GM18868 (cell line): Measurements from ENCODE around the gene AMIGO2.
"Not testable (repeated sequence)": the region's sequence is repeated elsewhere in the genome, so short reads cannot be mapped to it uniquely, and the experiment has no call there.

Experiments used
- ATAC-seq: cut with Tn5 transposase; IDR thresholded peaks from one replicate; pipeline ENCODE4 v1.9.1; 2021; ENCODE audit warnings: mild to moderate bottlenecking, moderate library complexity; ENCODE audit not compliant: unreplicated experiment

The AMIGO2 gene

DNA sequence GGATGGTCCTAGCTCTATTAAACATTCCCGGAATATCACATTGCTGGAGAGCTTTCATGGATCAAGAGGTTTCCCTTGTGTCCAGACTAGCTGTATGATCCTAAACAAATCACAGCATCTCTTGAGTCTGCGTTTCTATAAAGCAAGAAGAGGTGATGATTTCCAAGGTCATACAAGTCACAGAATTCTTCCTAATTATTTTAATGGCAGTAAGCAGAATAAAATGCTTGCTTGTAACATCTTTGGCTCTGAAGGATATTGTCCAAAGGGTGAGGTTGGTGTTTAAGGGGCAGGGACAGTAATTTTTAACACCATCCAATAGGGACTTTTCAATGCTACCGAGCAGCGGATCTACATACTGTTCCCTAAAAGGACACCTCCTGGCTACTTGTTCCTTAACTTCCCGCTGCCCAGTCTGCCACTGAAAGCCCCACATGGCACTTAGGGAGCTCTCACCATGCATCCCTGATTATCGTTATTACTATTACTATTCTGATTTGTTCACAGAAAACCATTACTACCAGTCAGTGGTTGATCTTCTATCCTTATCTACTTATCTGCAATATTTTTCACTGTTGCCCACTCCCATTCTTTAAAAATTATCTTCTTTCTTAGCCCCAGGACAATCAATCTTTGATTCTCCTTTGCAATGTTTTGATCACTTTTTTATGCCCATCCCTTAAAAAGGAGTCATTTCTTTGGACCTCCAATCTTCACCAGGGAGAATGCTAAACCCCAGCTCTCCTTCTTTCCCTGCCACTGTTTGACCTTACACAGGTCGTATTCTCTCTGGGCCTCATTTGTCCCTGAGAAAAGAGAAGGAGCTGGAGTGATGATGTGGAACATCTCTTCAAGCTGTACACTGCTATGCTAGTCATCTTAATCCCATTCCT is 4.3 kb downstream of the AMIGO2 start:
- ATAC-seq: no peak

DNA sequence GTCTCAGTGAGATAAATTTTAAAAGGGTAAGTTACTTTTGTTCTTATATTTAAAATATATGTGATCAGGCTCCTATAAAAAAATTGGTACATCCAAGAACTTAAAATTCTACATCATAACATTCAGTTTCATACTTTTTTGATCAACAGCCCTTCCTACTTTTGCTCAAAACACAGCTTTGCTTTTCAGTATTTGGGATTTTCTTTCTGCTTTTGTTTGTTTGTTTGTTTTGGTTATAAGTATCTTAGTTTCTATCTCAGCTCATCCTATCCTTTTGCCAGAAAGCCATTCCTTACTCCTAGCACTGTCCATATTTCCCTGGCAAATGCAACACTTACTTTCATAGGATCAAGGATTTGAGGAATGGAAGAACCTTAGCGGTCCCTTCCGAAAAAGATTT is 5.0 kb downstream of the AMIGO2 start:
- ATAC-seq: no peak

DNA sequence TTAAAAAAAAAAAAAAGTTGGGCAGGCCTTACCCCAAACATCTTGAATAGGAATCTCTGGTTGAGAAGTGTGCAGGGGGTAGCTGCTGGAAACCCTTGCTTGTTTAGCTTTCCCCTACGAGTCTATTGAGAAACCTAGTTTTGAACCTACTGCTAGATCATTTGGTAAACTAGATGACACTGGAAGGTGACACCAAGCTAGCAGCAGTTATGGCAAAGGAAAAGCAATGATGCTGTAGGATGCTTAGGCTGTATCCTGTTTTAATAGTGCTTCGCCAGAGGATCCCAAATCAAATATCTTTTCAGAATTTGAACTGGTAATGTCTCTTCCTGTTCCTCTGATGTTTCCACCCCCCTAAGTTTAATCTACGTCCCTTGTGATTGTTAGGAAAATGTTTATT is 5.8 kb downstream of the AMIGO2 start:
- no peak for ATAC-seq

DNA sequence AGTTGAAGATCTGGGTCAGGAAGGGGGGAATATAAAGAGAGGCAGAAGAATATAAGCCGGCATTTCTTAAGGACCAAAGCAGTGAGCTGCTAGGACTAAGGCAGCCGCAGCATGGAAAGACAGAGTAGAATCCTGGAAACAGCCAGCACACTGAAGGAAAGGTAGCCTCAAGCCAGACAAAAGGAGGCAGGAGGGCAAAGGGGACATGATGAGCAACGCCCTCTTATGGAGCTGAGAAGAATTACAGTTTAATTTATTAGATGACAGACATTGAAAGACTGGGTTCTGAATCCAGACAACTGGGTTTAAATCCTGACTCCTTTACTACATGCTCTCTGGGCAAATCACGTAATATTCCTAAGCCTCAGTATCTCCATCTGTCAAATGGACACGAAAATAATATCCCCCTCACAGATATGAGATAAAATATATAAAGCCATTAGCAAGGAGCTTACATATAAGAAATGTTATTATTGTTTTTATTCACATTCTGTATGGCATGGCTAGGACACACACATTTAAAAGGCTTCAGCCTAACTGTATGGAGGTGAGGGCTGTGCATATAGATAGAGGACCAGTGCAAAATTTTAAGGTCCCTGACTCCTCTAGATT is 8.4 kb downstream of the AMIGO2 start:
- ATAC-seq: no peak

DNA sequence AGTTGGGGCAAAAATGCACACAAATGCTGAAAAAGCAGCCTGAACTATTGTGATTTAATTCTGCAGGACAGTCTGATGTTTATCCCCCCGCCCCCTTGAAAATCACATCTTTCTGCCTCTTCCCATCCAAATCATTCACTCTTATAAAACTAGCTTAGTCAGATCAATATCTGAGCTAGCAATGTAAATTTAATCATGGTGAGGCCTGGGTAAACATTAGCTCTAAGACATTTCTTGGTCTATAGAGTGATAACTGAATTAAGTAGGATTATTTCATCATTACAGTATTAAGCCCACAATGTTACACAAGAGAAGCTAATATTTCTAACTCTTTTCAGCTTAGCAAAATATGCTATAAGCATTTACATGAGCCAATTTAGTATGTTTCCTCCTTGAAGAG is 9.4 kb downstream of the AMIGO2 start:
- ATAC-seq: no peak

DNA sequence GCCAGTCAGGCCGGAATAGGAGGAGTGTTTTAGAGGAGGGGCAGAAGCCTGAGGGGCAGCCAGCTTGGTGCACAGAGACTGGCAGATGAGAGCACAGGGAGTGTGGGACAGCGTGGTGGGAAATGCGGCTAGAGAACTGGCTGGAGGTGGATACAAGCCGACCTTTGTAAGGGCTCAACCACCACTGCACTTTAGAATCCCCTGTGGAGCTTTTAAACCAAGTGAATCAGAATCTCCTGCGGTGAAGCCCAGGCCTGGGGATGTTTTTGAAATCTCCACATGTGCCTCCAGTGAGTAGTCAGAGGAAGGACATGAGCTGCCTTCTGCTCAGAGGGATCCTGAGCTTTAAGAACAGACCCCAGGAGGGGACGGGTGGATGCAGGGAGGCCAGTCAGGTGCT is 11.2 kb downstream of the AMIGO2 start:
- no peak for ATAC-seq

DNA sequence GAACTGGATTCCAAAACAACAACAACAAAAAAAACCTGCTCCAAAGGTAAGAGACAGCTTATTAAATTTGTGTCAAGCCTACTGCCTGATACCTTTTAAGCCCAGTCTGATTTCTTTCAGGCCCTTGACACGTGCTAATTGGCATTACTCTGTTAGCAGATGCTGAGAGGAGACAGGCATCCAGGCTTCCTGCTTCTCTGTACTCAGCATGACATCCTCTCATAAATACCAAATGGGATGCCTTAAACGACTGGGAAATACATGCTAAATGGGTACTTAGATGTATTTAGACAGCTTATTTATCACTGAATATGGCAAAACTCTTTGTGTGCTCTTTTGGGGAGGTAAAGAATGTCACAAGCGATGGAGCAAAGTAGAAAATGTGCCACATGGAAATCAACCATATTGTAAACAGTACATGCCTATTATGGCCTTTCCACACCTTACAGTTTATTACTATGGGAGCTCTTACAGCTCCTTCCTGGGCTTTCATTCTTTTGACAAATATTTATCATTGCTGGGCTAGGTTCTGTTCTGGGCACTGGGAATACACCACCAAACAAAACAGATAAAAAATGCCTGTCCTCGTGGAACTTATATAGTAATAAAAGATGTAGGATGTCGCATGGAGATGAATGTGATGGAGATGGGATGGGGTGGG is 11.9 kb downstream of the AMIGO2 start:
- ATAC-seq: no peak

DNA sequence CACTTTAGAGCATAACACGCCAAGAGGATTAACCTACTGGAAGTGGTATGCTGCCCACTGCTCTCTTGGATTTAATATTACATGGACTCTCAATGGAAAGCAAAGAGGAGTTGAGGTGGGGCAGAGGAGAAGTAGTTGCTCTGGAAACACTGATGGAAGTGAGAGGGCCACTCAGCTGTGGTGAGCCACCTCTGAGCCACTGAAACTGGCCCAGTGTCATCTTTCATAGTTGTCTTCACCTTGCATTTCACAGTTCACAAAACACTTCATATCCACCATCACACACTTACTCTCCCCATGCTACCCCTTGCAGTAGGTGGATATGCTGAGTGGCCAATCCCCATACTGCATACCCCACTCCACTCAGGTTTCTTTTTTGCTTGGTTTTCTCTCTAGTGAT is 12.6 kb downstream of the AMIGO2 start:
- ATAC-seq: no peak

DNA sequence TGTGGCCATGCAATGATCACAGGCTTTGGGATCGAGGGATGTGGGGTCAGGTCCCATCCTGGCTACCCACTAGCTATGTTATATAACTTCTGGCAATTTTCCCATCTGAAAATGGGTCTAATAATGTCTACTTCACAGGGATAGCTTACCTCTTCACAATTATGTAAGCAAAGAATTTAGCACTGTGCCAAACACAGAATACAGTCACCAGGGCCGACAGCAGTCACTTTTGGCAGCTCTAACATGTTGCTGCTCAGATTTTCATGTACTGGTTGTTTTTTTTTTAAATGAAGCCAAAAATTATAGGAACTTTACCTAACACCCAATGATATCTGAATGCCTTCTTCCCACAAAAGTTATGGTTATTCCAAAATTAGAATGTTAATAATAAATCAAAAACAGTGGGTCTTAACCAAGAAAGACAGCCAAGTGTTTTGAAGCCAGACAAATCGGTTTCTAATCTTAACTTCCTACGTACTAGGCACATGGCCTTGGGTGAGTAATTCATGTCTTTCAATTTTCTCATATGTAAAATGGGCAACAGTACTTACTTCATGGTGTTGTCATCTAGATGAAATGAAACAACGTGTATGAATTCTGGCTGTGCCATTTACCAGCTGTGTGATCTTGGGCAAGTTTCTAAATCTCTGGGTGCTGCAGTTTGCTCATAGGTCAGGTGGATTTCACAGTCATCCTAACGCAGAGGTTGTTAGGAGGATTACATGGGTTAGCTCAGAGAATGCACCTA is 13.3 kb downstream of the AMIGO2 start:
- no peak for ATAC-seq

DNA sequence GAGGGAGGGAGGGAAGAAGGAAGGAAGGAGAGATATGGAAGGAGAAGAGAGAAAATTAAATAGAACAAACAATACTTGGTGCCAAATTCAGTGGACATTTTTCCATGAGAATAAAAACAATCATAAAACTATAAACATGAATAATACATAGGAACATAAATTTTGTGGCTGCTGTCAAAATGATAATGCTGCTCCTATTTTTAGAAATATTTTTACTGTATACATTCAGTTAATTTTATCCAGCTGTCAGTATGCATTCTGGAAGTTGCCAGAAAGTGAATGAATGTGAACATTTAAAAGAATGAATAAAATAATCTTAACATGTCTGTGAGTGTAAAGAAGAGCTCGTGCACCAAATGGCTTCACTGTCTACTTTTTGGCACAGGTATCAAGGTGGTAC is 14.2 kb downstream of the AMIGO2 start:
- ATAC-seq: no peak

DNA sequence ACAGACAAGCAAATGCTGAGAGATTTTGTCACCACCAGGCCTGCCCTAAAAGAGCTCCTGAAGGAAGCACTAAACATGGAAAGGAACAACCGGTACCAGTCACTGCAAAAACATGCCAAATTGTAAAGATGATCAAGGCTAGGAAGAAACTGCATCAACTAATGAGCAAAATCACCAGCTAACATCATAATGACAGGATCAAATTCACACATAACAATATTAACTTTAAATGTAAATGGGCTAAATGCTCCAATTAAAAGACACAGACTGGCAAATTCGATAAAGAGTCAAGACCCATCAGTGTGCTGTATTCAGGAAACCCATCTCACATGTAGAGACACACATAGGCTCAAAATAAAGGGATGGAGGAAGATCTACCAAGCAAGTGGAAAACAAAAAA is 21.1 kb downstream of the AMIGO2 start:
- ATAC-seq: not testable (repeated sequence)

DNA sequence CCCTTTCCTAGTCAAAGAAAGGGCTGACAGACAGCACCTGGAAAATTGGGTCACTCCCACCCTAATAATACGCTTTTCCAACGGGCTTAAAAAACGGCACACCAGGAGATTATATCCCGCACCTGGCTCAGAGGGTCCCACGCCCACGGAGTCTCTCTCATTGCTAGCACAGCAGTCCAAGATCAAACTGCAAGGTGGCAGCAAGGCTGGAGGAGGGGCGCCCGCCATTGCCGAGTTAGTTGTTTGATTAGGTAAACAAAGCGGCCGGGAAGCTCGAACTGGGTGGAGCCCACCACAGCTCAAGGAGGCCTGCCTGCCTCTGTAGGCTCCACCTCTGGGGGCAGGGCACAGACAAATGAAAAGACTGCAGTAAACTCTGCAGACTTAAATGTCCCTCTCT is 22.8 kb downstream of the AMIGO2 start:
- ATAC-seq: not testable (repeated sequence)

DNA sequence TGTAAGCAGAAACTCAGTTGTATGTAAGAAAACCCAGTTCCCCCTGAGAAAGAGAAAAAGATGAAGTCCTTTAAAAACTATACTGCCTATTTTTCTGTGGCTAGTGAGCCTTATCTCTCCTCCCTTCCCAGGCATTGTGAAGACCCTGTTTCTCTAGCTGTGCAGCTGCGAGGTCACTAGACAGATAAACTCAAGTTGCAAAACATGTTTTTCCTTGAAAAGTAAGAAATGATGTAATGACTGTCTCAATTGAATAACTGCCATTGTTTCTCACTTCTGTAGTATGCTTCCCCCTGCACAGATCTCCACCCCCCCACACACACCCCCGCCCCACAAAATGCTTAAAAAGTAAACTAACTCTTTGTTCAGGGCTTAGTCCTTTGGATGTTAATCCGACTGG is 23.9 kb downstream of the AMIGO2 start:
- not testable (repeated sequence) for ATAC-seq

DNA sequence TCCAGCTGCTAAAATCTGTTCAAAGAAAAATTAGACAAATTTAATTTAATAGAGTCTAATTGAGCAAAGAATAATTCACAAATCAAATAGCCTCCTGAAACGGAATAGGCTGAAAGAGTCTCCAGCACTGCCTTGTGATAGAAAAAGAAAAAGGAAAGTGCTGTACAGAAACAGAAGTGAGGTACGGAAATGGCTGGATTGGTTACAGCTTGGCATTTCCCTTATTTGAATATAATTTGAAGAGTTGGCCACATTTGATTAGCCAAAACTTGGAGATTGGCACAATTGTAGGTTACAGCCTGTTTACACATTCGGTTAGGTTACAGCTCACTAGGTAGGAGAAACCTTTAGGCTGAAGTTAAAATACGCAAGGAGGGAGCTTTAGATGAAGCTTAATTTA is 25.1 kb downstream of the AMIGO2 start:
- no peak for ATAC-seq

DNA sequence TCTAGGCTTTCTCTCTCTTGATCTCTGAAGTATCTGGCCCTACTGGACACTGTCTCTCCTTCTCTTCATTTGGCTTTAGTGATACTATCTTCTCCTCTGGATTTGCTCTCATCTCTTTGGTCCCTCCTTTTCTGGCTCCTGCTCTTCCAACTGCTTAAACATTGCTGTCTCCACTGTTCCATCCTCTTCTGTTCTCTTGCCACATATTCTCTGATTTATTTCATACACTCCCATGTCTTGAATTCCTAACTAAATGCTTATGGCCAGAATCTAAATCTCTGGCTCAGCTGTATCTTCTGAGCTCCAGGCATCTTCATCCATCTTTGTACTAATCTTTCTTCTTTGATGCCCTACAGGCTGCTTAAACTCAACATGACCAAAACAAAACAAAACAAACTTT is 25.8 kb downstream of the AMIGO2 start:
- no peak for ATAC-seq

DNA sequence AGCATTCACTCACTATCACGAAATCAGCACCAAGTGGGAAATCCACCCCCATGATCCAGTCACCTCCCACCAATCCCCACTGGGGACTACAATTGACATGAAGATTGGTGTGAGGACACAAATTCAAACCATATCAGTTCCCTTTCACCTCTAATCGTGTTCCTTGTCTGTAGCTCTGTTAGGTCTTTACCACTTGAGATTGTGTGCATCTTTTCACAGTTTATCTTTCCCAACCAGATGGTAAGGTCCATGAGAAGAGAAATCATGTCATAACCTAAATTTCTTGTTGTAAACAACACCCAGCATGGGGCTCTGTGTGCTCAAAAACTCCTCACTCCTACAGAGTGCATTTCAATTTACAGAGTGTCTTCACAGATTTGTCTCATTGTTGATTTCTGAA is 27.5 kb downstream of the AMIGO2 start:
- no peak for ATAC-seq

DNA sequence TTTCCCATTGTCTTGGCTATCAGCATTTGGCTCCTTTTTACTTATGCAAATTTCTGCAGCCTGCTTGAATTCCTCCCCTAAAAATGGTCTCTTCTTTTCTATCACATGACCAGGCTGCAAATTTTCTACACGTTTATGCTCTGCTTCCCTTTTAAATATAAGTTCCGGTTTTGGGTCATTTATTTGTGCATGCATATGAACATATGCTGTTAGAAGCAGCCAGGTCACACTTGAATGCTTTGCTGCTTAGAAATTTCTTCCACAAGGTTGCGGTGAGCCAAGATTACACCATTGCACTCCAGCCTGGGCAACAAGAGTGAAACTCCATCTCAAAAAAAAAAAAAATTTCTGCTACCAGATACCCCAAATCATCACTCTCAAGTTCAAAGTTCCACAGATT is 28.5 kb downstream of the AMIGO2 start:
- ATAC-seq: not testable (repeated sequence)

DNA sequence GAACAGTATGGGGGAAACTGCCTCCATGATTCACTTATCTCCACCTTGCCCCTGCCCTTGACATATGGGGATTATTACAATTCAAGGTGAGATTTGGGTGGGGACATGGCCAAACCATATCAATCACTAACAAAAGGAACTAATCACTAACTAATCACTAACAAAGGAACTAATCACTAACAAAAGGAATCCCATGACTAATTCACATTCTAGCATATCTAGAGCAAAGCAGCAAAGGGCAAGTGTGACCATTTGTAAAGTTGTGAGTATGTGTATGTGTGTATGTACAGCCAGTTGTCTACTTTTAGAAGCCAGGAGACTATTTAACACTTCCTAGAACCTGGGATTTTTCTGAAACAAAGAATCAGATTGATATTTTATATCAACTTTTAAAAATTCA is 31.2 kb downstream of the AMIGO2 start:
- no peak for ATAC-seq

DNA sequence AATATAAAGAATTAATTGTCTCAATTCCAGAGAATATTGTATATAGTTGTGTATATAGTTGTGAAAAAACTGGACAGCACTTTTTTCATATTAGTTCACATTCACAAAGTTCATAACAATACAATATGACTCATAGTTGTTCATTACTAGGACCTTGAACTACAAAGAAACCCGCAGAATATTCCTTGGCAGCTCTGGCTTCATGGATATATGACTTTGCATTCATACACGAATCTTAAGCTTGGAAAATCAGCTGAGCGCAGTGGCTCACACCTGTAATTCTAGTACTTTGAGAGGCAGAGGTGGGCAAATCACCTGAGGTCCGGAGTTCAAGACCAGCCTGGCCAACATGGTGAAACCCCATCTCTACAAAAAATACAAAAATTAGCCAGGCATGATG is 38.4 kb downstream of the AMIGO2 start:
- no peak for ATAC-seq

DNA sequence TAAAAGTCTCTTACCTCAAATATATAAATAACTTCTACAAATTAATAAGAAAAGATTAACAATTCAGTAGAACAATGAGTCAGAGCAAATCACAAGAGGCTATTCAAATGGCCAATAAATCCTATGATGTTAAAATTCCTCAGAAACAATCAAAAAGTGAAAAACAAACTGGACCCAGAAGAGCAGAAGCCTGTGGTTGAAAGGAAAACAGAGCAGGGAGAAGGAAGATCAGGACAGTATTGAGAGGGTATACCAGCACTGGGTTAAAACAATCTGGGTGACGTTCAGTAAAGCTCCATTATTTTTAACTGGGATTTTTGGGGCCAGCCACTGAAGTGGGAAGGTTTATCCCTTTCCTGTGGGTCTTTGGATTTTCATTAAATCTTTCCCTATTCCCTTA is 40.0 kb downstream of the AMIGO2 start:
- ATAC-seq: no peak

DNA sequence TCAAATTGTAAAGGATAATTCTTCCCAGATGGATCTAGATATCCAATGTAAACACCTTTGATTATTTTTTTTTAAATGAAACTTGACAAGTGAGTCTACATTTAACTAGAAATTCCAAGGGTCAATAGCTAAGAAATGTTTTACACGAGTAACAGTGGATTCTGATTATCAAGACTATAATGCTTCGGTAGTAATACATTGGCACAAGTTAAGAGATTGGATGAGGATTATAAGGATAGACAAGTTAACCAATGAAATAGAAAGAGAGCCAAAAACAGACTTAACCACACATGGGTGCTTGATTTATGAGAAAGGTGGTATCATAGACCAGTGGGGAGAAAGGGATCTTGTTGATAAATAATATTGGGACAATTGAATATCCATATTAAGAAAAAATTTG is 40.7 kb downstream of the AMIGO2 start:
- no peak for ATAC-seq
